ENCODE data around the gene FSD2.

- TF ChIP-seq CTCF (IDR thresholded peaks at IDR 0.05) (no peak), POLR2A (IDR thresholded peaks at IDR 0.05) (no peak)
These were observed 67.9 kb downstream of the FSD2 start for GRCh38 chr15:82737975-82738374.

All from transverse colon (tissue), 3 donors.